Measurements from ENCODE around the gene XPNPEP2.

The XPNPEP2 gene

DNA sequence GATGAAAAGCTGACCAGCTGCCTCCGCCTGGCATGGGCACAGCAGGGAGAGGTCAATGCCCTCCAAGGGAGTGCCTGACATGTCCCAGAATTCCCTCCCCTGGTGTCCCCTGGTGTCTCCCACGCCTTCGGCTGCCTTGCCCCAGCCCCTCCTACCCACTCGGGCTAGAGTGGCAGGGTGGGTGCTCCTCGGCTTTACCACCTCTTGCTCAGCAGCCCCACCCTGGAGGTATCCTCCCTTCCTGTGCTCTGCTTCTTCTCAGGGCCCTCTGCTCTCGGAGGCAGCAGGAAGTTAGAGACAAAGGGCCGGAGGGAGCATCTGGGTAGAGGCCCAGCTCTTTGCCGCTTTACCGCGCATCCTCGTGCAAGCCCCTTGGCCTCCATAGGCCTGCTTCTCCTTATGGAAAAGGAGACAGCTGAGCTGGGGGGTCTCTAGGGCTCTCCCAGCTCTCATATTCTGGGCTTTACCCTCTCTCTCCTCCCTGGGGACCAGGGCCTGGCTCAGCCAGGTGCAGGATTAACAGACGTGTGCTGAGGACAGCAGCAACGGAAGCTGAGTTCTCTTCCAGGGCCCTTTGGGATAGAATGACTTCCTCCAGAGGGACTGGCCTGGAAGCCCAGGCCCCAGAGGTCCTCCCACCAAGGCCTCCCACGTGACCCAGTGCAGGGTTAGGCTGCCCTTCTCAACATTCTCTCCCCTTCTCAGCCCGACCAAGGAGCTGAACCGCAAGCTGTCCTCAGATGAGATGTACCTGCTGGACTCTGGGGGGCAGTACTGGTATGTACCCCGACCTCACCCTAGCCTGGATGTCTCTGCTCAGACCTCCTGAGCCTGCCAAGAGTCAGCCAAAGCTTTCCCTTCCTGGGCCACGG lies 17.2 kb downstream of the XPNPEP2 start:
- DNase-seq: peak; percentile 62

DNA sequence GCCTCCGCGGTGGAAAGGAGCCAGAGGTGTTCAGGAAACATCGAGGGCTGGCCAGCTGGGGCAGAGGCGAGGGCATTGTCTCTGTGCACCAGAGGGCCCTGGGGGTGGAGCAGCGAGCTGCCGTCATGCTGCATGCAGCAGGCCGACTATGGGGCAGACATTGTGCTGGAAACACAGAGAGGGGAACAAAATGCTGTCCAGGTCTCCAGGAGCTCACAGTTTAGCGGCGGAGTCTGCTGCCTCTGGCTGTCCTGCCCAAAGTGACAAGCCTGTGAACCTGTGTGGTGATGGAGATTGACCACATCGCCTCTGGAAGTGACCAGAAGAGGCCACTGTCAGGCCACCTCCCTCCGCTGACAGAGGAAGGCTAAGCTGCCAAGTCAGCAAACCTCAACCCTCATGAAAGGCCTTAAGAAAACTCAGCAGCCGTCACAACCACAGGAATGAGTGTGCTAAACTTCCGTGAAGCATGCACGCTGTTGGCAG lies 20.8 kb downstream of the XPNPEP2 start:
- DNase-seq: peak; percentile 78

DNA sequence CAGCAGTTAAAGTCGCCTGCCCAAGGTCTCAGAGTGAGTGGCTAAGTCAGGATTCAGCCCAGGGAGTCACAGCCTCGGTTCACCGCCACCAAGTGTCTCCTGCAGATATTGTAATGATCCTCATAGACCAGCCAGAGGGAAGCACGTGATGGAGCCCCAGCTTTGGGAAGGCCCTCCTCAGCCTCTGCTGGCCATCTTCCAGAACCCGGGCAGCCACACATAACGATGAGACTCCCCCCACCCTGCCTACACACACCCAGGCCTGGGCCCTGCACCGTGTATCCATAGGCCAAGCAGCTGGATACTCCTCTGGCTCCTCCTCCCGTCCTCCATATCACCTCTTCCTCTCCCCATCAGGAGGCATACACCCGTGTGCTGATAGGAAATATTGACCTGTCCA lies 21.4 kb downstream of the XPNPEP2 start:
- peak; percentile 46 for DNase-seq

DNA sequence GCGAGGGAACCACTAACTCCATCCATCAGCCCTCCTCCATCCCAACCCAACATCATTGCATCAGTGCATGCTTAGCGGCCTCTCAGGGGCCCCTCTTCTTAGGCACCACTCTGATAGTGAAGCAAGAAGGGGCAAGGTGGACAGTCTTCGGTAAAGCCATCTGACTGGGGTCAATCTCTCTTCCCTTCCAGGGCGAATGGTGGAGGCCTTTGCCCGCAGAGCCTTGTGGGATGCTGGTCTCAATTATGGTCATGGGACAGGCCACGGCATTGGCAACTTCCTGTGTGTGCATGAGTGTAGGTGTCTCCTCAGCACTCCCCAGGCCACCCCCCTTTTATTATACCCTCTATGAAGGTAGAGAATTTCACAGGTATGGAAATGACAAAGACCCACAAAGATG lies 22.2 kb downstream of the XPNPEP2 start:
- no peak for DNase-seq

DNA sequence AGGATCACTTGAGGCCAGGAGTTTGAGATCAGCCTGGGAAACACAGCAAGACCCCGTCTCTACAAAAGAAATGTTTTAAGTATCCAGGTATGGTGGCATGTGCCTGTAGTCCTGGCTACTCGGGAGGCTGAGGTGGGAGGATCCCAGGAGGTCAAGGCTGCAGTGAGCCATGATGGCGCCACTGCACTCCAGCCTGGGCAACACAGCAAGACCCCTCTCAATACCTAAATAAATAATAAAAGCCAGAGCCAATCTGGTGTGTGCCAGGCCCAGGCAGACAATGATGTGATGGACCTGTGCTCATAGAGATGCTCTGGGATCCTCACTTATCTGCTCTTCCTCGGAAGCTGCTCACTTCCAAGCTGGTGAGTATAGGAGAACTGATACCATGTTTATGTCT lies 22.8 kb downstream of the XPNPEP2 start:
- DNase-seq: no peak

DNA sequence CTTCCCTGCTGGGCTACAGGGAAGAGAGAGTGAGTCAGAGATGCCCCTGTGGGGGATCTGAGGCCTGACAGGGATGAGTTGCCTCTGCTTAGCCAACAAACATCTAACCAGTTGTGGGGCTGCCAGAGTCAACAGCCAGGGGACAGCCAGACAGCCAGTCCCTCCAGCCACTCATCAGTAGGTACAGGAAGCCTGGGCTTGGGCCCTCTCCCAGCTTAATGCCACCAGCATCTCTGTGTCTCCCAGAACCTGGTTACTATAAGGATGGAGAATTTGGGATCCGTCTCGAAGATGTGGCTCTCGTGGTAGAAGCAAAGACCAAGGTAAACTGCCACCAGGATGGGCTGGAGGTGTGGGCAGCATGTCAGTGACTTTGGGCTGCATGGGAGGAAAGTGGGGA lies 23.7 kb downstream of the XPNPEP2 start:
- DNase-seq: no peak

DNA sequence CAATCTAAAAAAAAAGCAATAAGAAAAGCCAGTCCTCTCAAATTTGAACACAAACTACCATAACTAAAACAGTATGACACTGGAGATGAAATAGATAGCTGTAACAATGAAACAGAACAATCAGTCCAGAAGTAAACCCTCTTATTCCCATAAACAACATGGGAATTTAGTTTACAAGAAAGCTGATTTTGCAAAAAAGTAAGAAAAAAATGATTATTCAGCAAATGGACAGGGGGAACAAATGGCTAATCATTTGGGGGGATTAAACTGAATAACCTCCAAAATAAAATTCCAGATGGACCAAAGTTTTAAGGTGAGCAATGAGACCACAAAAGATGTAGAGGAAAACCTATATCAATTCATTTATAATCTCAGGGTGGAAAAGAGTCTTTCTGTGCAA lies 24.9 kb downstream of the XPNPEP2 start:
- no peak for DNase-seq

DNA sequence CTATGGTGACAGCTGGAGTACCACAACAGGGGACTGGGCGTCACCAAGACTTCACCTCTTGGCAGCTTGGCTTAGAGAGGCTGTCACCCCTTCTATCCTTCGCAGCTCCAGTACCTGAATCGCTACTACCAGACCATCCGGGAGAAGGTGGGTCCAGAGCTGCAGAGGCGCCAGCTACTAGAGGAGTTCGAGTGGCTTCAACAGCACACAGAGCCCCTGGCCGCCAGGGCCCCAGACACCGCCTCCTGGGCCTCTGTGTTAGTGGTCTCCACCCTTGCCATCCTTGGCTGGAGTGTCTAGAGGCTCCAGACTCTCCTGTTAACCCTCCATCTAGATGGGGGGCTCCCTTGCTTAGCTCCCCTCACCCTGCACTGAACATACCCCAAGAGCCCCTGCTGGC lies 29.4 kb downstream of the XPNPEP2 start:
- DNase-seq: no peak

DNA sequence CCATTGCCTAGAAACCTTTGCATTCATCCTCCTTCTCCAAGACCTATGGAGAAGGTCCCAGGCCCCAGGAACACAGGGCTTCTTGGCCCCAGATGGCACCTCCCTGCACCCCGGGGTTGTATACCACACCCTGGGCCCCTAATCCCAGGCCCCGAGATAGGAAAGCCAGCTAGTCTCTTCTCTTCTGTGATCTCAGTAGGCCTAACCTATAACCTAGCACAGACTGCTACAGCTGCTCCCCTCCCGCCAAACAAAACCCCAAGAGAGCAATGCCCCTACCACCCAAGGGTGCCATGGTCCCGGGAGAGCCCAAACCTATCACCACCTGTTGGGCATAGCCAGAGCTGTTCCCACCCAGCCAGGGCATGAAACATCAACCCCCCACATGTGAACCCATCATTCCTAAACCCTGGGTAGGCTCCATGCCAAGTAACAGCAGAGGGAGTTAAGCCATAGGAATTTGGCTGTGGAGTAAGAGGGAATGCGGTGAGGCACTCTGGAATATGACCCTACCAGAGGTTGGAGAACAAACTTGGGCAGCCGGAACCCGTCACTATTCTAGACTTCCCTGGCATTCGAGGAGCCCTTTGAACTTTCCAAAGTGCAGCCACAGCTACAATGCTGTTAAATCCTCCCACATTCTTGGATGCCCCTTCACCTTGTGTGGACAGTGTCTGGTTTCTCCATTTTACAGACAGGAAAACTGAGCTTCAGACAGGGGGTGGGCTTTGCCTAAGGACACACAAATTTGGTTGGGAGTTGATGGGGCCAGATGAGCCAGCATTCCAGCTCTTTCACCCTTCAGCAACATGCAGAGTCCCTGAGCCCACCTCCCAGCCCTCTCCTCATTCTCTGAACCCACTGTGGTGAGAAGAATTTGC lies 30.0 kb downstream of the XPNPEP2 start:
- no peak for DNase-seq

DNA sequence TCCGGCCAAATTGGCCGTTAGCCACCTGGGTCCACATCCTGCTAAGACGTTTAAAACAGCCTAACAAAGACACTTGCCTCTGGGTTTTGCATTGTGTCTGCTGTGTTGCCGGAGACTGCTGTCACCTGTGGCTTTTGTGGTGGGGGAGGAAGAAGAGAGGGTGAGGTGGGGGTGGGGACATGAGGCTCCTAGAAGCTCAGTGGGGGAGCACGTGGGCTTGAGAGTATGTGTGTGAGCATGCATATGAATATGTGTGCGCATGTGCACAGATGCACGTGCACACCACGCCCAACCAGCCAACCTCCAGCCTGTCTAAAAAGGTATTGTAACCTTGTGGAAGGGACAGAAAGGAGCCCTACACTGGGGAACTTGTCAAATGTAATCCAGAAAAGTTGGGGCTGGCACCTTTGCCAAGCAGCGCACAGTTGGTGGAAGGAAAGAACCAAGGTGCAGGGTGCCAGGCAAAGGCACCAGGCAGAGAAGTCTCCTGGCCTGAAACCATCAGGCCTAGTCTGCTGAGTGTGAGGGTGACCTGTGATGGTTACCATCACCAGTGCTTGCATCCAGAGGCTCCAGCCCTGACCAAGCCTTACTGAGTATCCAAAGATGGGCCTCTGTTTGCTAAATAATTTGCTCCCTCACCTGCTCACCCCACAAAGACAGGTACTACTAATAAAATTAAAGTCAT lies 30.8 kb downstream of the XPNPEP2 start:
- DNase-seq: peak; percentile 82

DNA sequence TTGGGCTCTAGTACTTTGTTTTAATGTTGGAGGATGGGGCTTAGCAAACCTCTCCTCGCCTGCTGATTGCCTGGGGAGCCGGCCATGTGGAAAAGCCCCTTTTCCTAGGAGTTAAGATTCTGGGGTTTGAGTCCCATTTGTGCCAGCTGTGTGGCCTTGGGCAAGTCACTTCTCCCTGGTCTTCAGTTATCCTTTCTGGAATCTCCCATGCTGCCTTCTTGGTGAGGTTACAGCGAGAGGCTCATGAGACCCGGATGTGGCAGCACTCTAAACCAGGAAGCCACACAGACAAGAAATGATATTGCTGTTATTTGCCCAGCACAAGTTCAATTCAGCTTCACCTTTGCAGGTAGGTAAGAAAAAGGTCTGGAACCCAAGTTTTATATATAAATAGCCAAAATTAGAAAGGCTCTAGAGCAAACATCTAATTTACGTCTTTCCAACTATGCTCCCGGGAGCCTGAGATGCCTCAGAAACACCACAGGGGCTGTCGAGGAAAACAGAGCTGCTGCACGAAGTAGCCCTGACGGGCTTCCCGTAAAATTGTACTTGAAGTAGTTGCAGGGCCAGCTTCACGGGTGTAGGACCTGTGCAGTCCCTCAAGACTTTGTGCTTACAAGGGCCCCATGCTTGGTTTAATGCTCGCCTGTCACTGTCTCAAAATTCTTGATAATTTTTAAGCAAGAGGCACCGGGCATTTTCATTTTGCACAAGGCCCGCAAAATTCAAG lies 32.7 kb downstream of the XPNPEP2 start:
- peak; percentile 45 for DNase-seq

DNA sequence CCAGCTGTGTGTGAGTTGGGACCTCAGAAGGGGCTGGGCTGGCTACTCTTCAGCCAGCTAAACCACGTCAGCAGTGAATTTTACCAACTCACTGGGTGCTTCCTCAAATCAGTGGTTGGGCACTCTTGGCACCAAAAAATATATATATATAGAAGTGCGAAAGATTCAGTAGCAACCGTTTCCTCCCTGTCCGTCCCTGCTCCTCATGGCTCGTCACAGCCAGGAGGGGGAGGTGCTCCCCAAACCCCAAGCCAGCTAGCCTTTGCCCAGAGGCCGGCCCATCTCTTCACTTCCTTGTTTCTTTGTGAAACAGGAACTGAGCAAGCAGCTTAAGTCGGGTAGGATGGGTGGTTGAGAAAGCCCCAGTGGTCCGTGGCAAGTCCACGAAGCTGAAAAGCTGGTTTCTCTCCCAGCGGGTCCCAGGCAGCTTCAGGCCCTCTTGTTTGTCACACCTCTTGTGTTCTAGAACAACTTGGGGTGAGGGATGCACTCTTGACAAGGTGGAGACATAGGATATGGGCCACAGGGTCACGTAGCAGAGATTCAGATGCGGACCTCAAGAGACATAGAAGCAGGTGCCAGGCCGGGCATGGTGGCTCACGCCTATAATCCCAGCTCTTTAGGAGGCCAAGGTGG lies 34.1 kb downstream of the XPNPEP2 start:
- DNase-seq: peak; percentile 92

DNA sequence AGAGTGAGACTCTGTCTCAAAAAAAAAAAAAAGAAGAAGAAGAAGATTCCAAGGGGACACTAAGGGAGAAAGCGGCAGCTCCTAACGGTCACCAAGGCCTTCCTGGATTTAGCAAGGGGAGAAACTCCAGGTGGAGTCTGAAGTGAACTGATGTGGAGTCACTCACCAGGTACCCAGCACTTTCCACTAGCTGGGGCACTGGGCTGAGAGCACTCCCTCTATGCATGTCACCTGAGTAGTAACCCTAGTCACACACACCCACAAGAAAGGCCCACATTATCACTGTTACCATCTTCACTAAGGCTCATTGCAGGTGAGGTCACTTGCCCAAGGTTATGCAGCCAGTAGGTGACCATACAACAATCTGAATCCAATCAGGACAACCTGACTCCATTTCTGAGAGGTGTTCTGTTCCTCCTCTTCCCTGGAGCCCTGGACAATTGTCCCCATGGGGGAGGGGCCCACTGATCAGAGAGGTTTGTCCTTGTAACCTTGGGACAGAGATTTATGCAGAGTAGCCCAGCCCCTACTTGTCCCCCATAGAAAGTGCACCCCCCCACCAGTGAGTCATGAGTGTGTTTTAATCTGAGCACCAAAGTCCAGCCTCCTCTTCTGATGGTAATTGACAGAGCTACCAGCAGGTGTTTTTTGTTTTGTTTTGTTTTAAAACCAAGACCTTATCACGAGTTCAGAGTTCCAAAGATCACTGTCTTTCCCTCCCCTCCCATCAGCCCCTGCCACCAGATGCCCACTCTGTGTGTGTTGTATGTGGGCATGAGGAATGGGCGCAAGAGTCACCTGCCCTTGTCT lies 35.1 kb downstream of the XPNPEP2 start:
- peak; percentile 45 for DNase-seq

DNA sequence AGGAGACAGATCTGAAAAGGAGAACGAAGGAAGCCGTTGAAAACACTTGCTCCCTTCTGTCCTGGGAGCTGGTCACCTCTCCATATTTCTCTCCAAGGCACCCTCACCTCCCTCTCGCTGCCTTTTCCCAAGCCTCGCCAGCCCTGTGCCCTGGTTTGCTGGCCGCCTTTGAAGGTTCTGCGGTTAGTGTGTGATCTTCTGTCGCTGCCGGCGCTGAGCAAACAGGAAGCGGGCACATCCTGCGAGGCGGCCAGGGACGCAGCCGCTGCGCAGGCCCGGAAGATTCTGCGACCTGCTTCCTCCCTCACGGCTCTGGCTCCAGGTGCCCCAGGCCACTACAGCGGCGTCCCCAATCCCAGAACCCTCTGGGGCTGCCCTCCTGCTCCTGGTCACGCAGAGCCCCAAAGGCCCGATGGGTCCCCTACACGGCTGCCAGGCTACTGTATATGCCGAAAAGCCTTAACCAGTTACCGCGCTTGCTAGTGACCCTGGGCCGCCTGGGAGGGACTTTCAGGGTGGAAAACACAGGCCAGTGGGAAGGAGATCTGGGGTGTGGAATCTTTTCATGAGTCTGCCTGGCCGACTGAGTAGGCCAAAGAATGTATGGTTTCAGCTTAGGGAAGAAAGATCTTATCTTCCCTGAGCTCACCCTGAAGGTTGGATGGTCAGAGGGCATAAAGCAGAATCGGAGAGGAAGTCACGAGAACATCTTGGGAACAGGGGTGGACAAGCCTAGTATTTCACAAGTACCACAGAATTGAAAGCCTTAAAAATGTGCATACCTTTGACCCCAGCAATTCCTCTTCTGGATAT lies 38.6 kb downstream of the XPNPEP2 start:
- DNase-seq: peak; percentile 87

DNA sequence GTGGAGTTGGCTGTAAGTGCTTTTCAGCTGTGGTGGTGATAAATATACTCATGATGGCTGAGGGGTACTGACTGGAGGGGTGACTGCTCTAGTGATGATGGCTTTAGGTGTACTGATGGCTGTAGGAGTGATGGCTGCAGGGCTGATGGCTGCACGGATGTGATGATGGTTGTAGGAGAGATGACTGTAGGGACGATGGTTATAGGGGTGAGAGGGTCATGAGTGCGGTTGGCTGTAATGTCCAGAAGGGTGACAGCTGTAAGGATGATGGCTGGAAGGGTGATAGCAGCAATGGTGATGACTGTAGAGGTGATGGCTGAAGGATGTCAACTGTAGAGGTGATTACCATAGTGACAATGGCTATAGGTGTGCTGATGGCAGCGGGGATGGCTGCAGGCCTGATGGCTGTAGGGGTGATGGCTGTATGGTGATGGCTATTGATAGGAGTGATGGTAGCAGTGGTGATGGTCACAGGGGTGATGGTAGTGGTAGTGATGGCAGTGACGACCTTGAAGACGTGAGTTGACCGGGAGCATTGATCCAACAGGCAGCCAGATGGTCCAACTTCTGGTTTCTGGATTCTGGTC lies 40.4 kb downstream of the XPNPEP2 start:
- no peak for DNase-seq

DNA sequence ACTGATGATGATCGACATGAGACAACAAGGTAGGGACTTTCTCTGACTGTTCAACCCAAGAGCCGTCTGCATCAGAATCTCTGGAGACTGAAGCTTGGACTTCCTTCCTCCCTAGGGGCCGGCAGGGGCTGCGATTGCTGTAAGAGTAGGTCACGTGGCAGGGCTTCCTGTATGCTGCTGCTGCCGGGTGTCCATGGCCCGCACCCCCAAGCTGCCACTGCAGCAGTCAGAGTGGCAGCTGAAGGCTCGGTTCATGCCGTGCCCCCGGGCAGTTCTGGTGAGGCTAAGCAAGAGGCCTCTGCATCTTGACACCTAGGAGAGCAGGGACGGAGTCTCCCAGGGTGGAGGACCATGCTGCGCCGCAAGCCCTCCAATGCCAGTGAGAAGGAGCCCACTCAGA lies 41.0 kb downstream of the XPNPEP2 start, which contains the start of gene SASH3:
SASH3 (plus strand) TSS at position 203 of the 400 bp plus-strand sequence; CDS start at position 352, 149 bp downstream.
- peak; percentile 86 for DNase-seq

DNA sequence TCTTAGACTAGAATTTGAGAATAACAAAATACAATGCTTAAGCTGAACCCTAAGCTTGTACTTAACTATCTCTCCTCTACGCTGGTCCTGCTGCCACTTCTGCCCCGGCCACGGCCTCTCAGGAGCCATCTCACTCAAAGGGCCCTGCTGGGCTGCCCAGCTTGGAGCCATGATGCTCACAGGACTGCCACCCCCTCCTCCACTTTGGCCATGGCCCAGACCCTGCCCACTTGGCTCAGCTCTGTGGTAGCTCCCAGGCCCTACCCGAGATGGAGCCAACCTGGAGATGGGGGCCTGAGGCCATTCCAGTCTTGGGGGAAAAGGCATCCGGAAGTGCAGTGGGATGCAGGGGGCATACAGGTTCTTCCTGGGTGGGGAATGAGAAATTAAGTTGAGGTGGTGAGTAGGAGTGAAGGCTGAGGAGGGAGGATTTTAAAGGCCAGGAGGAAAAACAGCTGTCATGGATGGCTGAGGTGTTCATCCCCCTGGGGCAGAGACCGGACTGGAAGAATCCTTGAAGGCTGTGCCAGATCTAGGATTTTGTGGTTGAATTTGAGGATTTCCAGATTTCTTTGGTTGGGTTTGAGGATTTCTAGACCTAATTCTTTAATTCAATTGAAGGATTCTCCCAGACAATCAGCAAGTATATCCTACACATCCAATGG lies 41.8 kb downstream of the XPNPEP2 start:
- DNase-seq: no peak

DNA sequence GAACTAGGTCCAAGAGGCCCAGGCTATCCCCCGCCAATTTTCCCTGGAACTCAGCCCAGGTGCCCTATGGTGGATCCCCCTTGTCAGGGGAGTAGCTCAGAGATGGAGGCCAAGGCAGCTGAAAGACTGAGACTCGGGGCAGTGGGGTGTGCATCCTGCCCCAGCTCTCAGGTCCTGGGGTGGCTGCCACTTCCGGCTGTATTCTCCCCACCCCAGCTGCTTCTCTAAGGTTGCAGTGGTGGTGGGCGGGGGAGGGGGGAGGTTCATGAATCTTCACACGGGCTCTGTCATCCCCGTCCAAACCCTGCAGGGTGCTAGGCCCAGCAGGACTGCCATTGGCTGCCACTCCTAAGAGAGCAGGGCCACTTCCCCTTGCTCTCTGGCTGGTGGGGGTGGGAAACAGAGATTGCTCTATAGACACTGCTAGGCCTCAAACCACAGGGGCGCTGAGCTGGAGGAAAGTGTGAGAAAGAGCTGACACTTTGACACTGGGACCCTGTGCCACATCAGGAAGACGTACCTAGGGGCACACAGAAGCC lies 42.4 kb downstream of the XPNPEP2 start:
- DNase-seq: peak; percentile 90
